Dermis blood vessel endothelial cell (primary cell): ENCODE results near the gene ARHGDIA. TPM values are rescaled to one million over a fixed set of nuclear protein-coding genes. Genes with fewer than 3 reads are reported as not detected.

Source experiments
- DNase-seq: peaks from one replicate; pipeline ENCODE4 v3.0.0; 2010
- total RNA-seq: library from RNA; depleted of rRNA; stranded (reverse); fragments of >200 nt; gene quantifications from 2 replicates; pipeline ENCODE4 v1.2.3, GENCODE V29; 2014

ARHGDIA gene
- total RNA-seq, 1 donor from 2014 or later: 195 TPM

GRCh38 chr17:81905993-81906392 is 34.9 kb upstream of the ARHGDIA start:
- DNase-seq: no peak

- DNase-seq: no peak
These were observed 34.3 kb upstream of the ARHGDIA start for GRCh38 chr17:81905424-81905875.

GRCh38 chr17:81904600-81905423 is 33.7 kb upstream of the ARHGDIA start:
- no peak for DNase-seq

- DNase-seq: no peak
These were observed 32.9 kb upstream of the ARHGDIA start for GRCh38 chr17:81903896-81904599.

- no peak for DNase-seq
These were observed 32.3 kb upstream of the ARHGDIA start for GRCh38 chr17:81903415-81903831.

GRCh38 chr17:81902653-81903414 is 31.7 kb upstream of the ARHGDIA start:
- DNase-seq: no peak

- DNase-seq: no peak
These were observed 31.0 kb upstream of the ARHGDIA start, which contains the start of gene NPB for GRCh38 chr17:81902023-81902652. Gene NPB, plus strand, starts transcription at chr17:81902238. Its CDS starts 40 bp downstream, at chr17:81902278.

GRCh38 chr17:81901167-81902022 is 30.3 kb upstream of the ARHGDIA start:
- DNase-seq: no peak

- no peak for DNase-seq
These were observed 29.2 kb upstream of the ARHGDIA start for GRCh38 chr17:81900181-81900820.

- no peak for DNase-seq
These were observed 28.5 kb upstream of the ARHGDIA start for GRCh38 chr17:81899514-81900166.

- no peak for DNase-seq
These were observed 27.7 kb upstream of the ARHGDIA start for GRCh38 chr17:81898885-81899284.

- no peak for DNase-seq
These were observed 27.1 kb upstream of the ARHGDIA start for GRCh38 chr17:81898029-81898866.

- no peak for DNase-seq
These were observed 24.3 kb upstream of the ARHGDIA start for GRCh38 chr17:81895400-81895799.

GRCh38 chr17:81891303-81891552 is 20.1 kb upstream of the ARHGDIA start:
- DNase-seq: no peak

GRCh38 chr17:81890447-81891302 is 19.5 kb upstream of the ARHGDIA start:
- DNase-seq: peak; percentile 51

- no peak for DNase-seq
These were observed 18.5 kb upstream of the ARHGDIA start for GRCh38 chr17:81889602-81890001.

GRCh38 chr17:81888988-81889595 is 18.0 kb upstream of the ARHGDIA start:
- DNase-seq: no peak
